Right atrium auricular region (tissue), 2 donors: ENCODE measurements around the gene LNP1. TPM values are rescaled to one million over a fixed set of nuclear protein-coding genes. Genes with fewer than 3 reads are reported as not detected.

Experiments used
- DNase-seq: peaks from one replicate; pipeline ENCODE4 v3.0.0-alpha.2; 2019; ENCODE audit warnings: low spot score
- H3K27ac ChIP-seq, 2 donors: fragments of 200-600 bp; sonication (generic); 1 replicate in 1 of 2; 2 replicates in 1 of 2; pipeline ENCODE4 v1.5.1; 2016 to 2019
- H3K27me3 ChIP-seq, 2 donors: fragments of 200-600 bp; sonication (generic); one replicate each; pipeline versions ENCODE4 v1.5.1 to v1.6.0; 2017 to 2019
- H3K36me3 ChIP-seq: fragments of 200-600 bp; sonication (generic); one replicate; pipeline ENCODE4 v1.5.1; 2016
- H3K4me1 ChIP-seq, 2 donors: fragments of 200-600 bp; sonication (generic); one replicate each; pipeline versions ENCODE4 v1.5.1 to v1.6.0; 2017 to 2019
- H3K4me3 ChIP-seq, 2 donors: fragments of 200-600 bp; sonication (generic); 1 replicate in 1 of 2; 2 replicates in 1 of 2; pipeline ENCODE4 v1.5.1; 2017 to 2019; ENCODE audit warnings: mild to moderate bottlenecking in 1 of 2, moderate library complexity in 1 of 2
- H3K9me3 ChIP-seq, 2 donors: fragments of 200-600 bp; sonication (generic); one replicate each; pipeline ENCODE4 v1.5.1; 2019
- CTCF ChIP-seq, 2 donors: fragments of 200-600 bp; sonication (generic); IDR thresholded peaks; one replicate each; pipeline ENCODE4 v1.5.1; 2019; ENCODE audit warnings: antibody characterized with exemption in 2 of 2
- total RNA-seq, 2 donors: library from RNA; depleted of rRNA; stranded (reverse); fragments of >200 nt; gene quantifications; one replicate each; pipeline ENCODE4 v1.1.0, GENCODE V29; 2016

The LNP1 gene
- total RNA-seq, 2 donors from 2014 or later: 4.6 to 5.4 TPM

- Histone ChIP-seq H3K9me3 (peaks cover 0 to 6% of the 10 kb centered on the region in 2 donors), H3K27me3 (no peaks in the 10 kb centered on the region), H3K4me3 (no peak overlapping the region), H3K4me1 (no peaks in the 10 kb centered on the region), H3K27ac (no peak overlapping the region), H3K36me3 (peaks cover 44% of the 10 kb centered on the region)
- no peak for DNase-seq
- TF ChIP-seq CTCF (IDR thresholded peaks at IDR 0.05): no peak
Observed at GRCh38 chr3:100359035-100359434, 42.3 kb upstream of the LNP1 start.

GRCh38 chr3:100360757-100361496 lies 40.4 kb upstream of the LNP1 start:
- Histone ChIP-seq H3K27me3 (no peaks in the 10 kb centered on the region), H3K27ac (no peak overlapping the region), H3K9me3 (peaks cover 0 to 6% of the 10 kb centered on the region in 2 donors), H3K4me1 (no peaks in the 10 kb centered on the region), H3K4me3 (no peak overlapping the region), H3K36me3 (peaks cover 47% of the 10 kb centered on the region)
- DNase-seq: no peak
- TF ChIP-seq CTCF (IDR thresholded peaks at IDR 0.05): no peak

GRCh38 chr3:100361897-100362296 lies 39.4 kb upstream of the LNP1 start:
- Histone ChIP-seq H3K9me3 (peaks cover 0 to 6% of the 10 kb centered on the region in 2 donors), H3K36me3 (peaks cover 48% of the 10 kb centered on the region), H3K27ac (no peak overlapping the region), H3K4me1 (no peaks in the 10 kb centered on the region), H3K4me3 (no peak overlapping the region), H3K27me3 (no peaks in the 10 kb centered on the region)
- DNase-seq: no peak
- no peak for TF ChIP-seq CTCF (IDR thresholded peaks at IDR 0.05)

- TF ChIP-seq CTCF (IDR thresholded peaks at IDR 0.05): no peak
- Histone ChIP-seq H3K36me3 (peaks cover 64% of the 10 kb centered on the region), H3K4me3 (no peak overlapping the region), H3K27ac (no peak overlapping the region), H3K4me1 (no peaks in the 10 kb centered on the region), H3K9me3 (peaks cover 0 to 6% of the 10 kb centered on the region in 2 donors), H3K27me3 (no peaks in the 10 kb centered on the region)
- DNase-seq: no peak
Observed at GRCh38 chr3:100364421-100364820, 36.9 kb upstream of the LNP1 start.

- no peaks in the 10 kb centered on the region for H3K27me3 ChIP-seq
- peaks cover 0 to 6% of the 10 kb centered on the region in 2 donors for H3K9me3 ChIP-seq
- H3K4me3 ChIP-seq: no peak overlapping the region
- TF ChIP-seq CTCF (IDR thresholded peaks at IDR 0.05): no peak
- DNase-seq: no peak
- peaks cover 73% of the 10 kb centered on the region for H3K36me3 ChIP-seq
- H3K27ac ChIP-seq: no peak overlapping the region
- no peaks in the 10 kb centered on the region for H3K4me1 ChIP-seq
Observed at GRCh38 chr3:100366424-100366823, 34.9 kb upstream of the LNP1 start.

- Histone ChIP-seq H3K4me1 (no peaks in the 10 kb centered on the region), H3K27me3 (no peaks in the 10 kb centered on the region), H3K9me3 (no peaks in the 10 kb centered on the region), H3K27ac (no peak overlapping the region), H3K4me3 (no peak overlapping the region), H3K36me3 (peaks cover 80% of the 10 kb centered on the region)
- TF ChIP-seq CTCF (IDR thresholded peaks at IDR 0.05): no peak
- no peak for DNase-seq
Observed at GRCh38 chr3:100368441-100368840, 32.9 kb upstream of the LNP1 start.
